Left lung (tissue), 10 donors: ENCODE measurements around the gene SNTG2. TPM values are rescaled to one million over a fixed set of nuclear protein-coding genes. Genes with fewer than 3 reads are reported as not detected.
A peak's percentile ranks its signal among the peaks of the same experiment; 100 is the strongest.

ENCODE experiments used
- ATAC-seq: fragments of 200-7000 bp; cut with Tn5 transposase; one replicate; pipeline ENCODE4 v1.9.1; 2020; ENCODE audit warnings: moderate library complexity
- DNase-seq, 4 donors: peaks; one replicate each; pipeline ENCODE4 v3.0.0-alpha.2; 2013 to 2020
- H3K27ac ChIP-seq, 2 donors: fragments of 200-600 bp; sonication (generic) in 1 of 2; one replicate each; pipeline versions ENCODE4 v1.5.0 to v1.8.0; 2020 to 2021
- H3K27me3 ChIP-seq, 2 donors: fragments of 200-600 bp; sonication (generic) in 1 of 2; one replicate each; pipeline versions ENCODE4 v1.5.0 to v1.8.0; 2020 to 2021
- H3K36me3 ChIP-seq, 2 donors: fragments of 200-600 bp; sonication (generic) in 1 of 2; one replicate each; pipeline versions ENCODE4 v1.5.0 to v1.8.0; 2020 to 2021
- H3K4me1 ChIP-seq, 2 donors: fragments of 200-600 bp; one replicate each; pipeline ENCODE4 v1.8.0; 2021
- H3K4me3 ChIP-seq, 2 donors: fragments of 200-600 bp; sonication (generic) in 1 of 2; one replicate each; pipeline versions ENCODE4 v1.5.0 to v1.8.0; 2020 to 2021; ENCODE audit warnings: mild to moderate bottlenecking in 1 of 2
- H3K9me3 ChIP-seq, 2 donors: fragments of 200-600 bp; sonication (generic) in 1 of 2; one replicate each; pipeline versions ENCODE4 v1.5.0 to v1.8.0; 2020 to 2021
- CTCF ChIP-seq, 2 donors: fragments of 200-600 bp; sonication (generic) in 1 of 2; IDR thresholded peaks; one replicate each; pipeline versions ENCODE4 v1.5.0 to v1.8.0; 2021; ENCODE audit warnings: antibody characterized with exemption in 2 of 2
- intact Hi-C, 2 donors: fragments of 100-400 bp; cut with DNase I; formaldehyde crosslinking; loops; one replicate each; pipeline versions ENCODE4 v1.11.2 to v1.14.2; 2022
- polyA plus RNA-seq, 6 donors: library from polyadenylated mRNA; unstranded; fragments of 120-200 nt; gene quantifications; one replicate each; pipeline ENCODE4 v1.2.1, GENCODE V29; 2013; ENCODE audit not compliant: insufficient read length in 6 of 6
- total RNA-seq, 2 donors: library from RNA; stranded (reverse); fragmentation: NEBNext Ultra II Directional; extraction: Animal tissue kit (Norgen Biotek cat#: 25700); gene quantifications; one replicate each; pipeline ENCODE4 v1.2.1, GENCODE V29; 2021
- donor health status: DM: no; HTN: yes; CAD: no.
- donor health status: DM: no; HTN: no; CAD: no.

The SNTG2 gene
- total and polyA plus RNA-seq, 8 donors: 0.24 to 3.2 (median 0.64) TPM

GRCh38 chr2:1147873-1148612 is 197.4 kb downstream of the SNTG2 start:
- TF ChIP-seq CTCF (IDR thresholded peaks at IDR 0.05): no peak
- intact Hi-C loops: no loop called here
- Histone ChIP-seq H3K4me1 (no peaks in the 10 kb centered on the region), H3K27me3 (no peaks in the 10 kb centered on the region), H3K9me3 (no peaks in the 10 kb centered on the region), H3K27ac (no peak overlapping the region), H3K36me3 (no peaks in the 10 kb centered on the region), H3K4me3 (no peak overlapping the region)
- no peak for ATAC-seq
- no peak for DNase-seq

- Histone ChIP-seq H3K4me3 (no peak overlapping the region), H3K36me3 (no peaks in the 10 kb centered on the region), H3K9me3 (no peaks in the 10 kb centered on the region), H3K27me3 (no peaks in the 10 kb centered on the region), H3K27ac (no peak overlapping the region), H3K4me1 (no peaks in the 10 kb centered on the region)
- DNase-seq: no peak
- ATAC-seq: no peak
- intact Hi-C loops: no loop called here
- no peak for TF ChIP-seq CTCF (IDR thresholded peaks at IDR 0.05)
These were observed 200.3 kb downstream of the SNTG2 start for GRCh38 chr2:1150724-1151511.

- no peaks in the 10 kb centered on the region for H3K4me1 ChIP-seq
- H3K27me3 ChIP-seq: no peaks in the 10 kb centered on the region
- H3K27ac ChIP-seq: no peak overlapping the region
- no peaks in the 10 kb centered on the region for H3K9me3 ChIP-seq
- no peaks in the 10 kb centered on the region for H3K36me3 ChIP-seq
- TF ChIP-seq CTCF (IDR thresholded peaks at IDR 0.05): no peak
- H3K4me3 ChIP-seq: no peak overlapping the region
- intact Hi-C loops: no loop called here
- DNase-seq: no peak
- ATAC-seq: no peak
These were observed 201.7 kb downstream of the SNTG2 start for GRCh38 chr2:1152375-1152774.

DNA sequence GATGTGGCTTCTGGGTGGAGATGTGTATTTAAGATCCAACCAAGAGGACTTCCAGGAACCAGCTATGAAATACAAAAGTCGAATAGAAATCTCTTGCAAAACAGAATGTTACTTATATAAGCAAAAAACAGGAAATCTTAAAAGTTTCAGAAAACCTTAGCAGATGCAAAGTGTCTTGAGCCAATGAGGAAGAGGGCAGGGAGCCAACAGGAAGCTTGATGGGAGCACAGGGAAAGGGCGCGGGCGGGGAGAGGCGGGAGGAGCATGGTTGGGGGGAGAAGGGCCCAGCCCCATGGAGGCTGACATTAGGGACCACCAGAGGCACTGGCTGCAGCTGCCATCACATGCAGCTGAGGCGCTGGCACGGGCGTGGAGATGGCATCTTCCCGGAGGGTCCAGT is 203.3 kb downstream of the SNTG2 start:
- H3K27me3 ChIP-seq: no peaks in the 10 kb centered on the region
- peak overlapping the region in 1 of 2 donors; percentile 23 for H3K27ac ChIP-seq
- H3K4me1 ChIP-seq: no peaks in the 10 kb centered on the region
- intact Hi-C loops: no loop called here
- TF ChIP-seq CTCF (IDR thresholded peaks at IDR 0.05): no peak
- H3K36me3 ChIP-seq: no peaks in the 10 kb centered on the region
- DNase-seq (peak in 1 of 4 donors; percentile 54), ATAC-seq (no peak)
- H3K4me3 ChIP-seq: no peak overlapping the region
- H3K9me3 ChIP-seq: no peaks in the 10 kb centered on the region
